Vagina (tissue), 2 donors: Measurements from ENCODE around the gene MC1R.

Experiments used
- CTCF ChIP-seq, 3 experiments: fragments of 450-650 bp in 2 of 3; fragments of 200-600 bp in 1 of 3; sonication (generic) in 1 of 3; IDR thresholded peaks; one replicate each; pipeline ENCODE4 v1.5.1; 2017 to 2019; ENCODE audit warnings: antibody characterized with exemption in 3 of 3, mild to moderate bottlenecking in 2 of 3, moderate library complexity in 2 of 3
- POLR2A ChIP-seq, 2 donors: fragments of 450-650 bp; IDR thresholded peaks; one replicate each; pipeline ENCODE4 v1.6.1; 2017; ENCODE audit warnings: antibody characterized with exemption in 2 of 2, mild to moderate bottlenecking in 2 of 2, moderate library complexity in 2 of 2
- POLR2AphosphoS5 ChIP-seq, 2 donors: sonication (generic); formaldehyde crosslinking; IDR thresholded peaks; one replicate each; pipeline ENCODE4 v1.9.0; 2017; ENCODE audit warnings: antibody characterized with exemption in 2 of 2, mild to moderate bottlenecking in 2 of 2, low read depth in 1 of 2; ENCODE audit not compliant: insufficient read depth in 1 of 2

GRCh38 chr16:89951509-89951908 is 32.8 kb downstream of the MC1R start:
- TF ChIP-seq CTCF (IDR thresholded peaks at IDR 0.05) (no peak), POLR2AphosphoS5 (IDR thresholded peaks at IDR 0.05; ENCODE audit: insufficient read depth in 1 of 2, low read depth in 1 of 2) (no peak), POLR2A (IDR thresholded peaks at IDR 0.05) (no peak)
